Ishikawa (cell line): ENCODE data around the gene ZNF214.

Experiments
- CEBPB ChIP-seq: IDR thresholded peaks from 2 replicates; pipeline ENCODE4 v1.6.1; 2012
- CREB1 ChIP-seq: IDR thresholded peaks from 2 replicates; pipeline ENCODE4 v1.6.1; 2012; ENCODE audit warnings: low read depth
- EGR1 ChIP-seq: IDR thresholded peaks from 2 replicates; pipeline ENCODE4 v1.6.1; 2012
- EP300 ChIP-seq: IDR thresholded peaks from 2 replicates; pipeline ENCODE4 v1.6.1; 2012; ENCODE audit warnings: borderline replicate concordance
- FOXM1 ChIP-seq: IDR thresholded peaks from 2 replicates; pipeline ENCODE4 v1.6.1; 2012; ENCODE audit warnings: low read depth, borderline replicate concordance
- NFIC ChIP-seq: IDR thresholded peaks from 2 replicates; pipeline ENCODE4 v1.6.1; 2012
- RAD21 ChIP-seq: IDR thresholded peaks from 2 replicates; pipeline ENCODE4 v1.6.1; 2012; ENCODE audit warnings: low read depth
- TAF1 ChIP-seq: IDR thresholded peaks from 2 replicates; pipeline ENCODE4 v1.6.1; 2012; ENCODE audit warnings: low read depth, mild to moderate bottlenecking
- TCF12 ChIP-seq: IDR thresholded peaks from 2 replicates; pipeline ENCODE4 v1.6.1; 2012; ENCODE audit warnings: low read depth
- TEAD4 ChIP-seq: IDR thresholded peaks from 2 replicates; pipeline ENCODE4 v1.6.1; 2012
- YY1 ChIP-seq: IDR thresholded peaks from 2 replicates; pipeline ENCODE4 v1.6.1; 2012; ENCODE audit warnings: low read depth
- ZBTB7A ChIP-seq: IDR thresholded peaks from 2 replicates; pipeline ENCODE4 v1.6.1; 2012; ENCODE audit warnings: low read depth
- TF ChIP-seq, protein P1 (sequence below): IDR thresholded peaks from 2 replicates; pipeline ENCODE4 v1.6.1; 2012
- TF ChIP-seq, protein P2 (sequence below): IDR thresholded peaks from 2 replicates; pipeline ENCODE4 v1.6.1; 2012; ENCODE audit warnings: low read depth, mild to moderate bottlenecking
- TF ChIP-seq, protein P3 (sequence below): IDR thresholded peaks from 2 replicates; pipeline ENCODE4 v1.6.1; 2012

Gene ZNF214

DNA sequence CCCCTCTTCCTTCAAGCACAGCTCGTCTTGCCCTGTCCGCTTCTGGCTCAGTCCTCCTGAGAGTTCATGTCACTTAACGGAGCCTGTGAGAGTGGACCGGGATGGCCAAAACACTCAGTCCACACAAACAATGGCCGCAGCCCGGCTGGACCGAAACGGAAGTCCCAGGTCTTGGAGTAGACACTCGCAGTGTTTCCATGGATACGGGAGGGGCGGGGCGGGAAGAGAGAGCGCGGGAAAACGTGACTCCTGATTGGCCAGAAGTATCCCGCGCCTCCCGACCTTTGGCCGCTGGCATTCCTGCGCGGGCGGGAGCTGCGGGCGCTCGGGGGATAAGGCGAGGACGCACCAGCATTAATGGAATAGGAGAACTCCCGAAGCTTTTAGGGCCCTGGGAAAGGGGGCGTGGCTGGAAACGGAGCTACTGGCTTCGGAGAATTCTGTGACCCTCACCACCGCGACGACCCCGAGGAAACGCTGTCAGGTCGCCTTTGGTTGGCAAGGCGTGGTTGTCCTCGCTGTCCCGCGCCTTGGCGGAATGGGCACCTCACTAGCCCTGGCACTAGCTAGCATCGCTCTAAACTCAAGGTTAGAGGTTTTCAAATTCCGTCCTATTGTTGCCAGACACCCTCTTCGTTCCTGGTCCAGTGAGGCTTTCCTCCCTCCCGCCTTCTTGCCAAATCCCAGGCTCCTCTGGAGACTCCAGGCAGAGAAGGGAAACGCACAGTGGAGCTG is at the start of gene ZNF214, which contains the start of gene NLRP14:
TSS of gene ZNF214 (minus strand) at position 164 of the 735 bp plus-strand sequence. CDS start 17,511 bp downstream, outside the sequence.
TSS of gene NLRP14 (plus strand) at position 297 of the 735 bp plus-strand sequence. CDS start 18,108 bp downstream, outside the sequence.
- TF ChIP-seq CEBPB (no peak), EGR1 (no peak), CREB1 (no peak), RAD21 (no peak), NFIC (no peak), TEAD4 (peak; percentile 63), FOXM1 (no peak), TCF12 (0 out of 2 replicates have a peak, but pooled peaks have one; percentile 39), ZBTB7A (no peak), TAF1 (no peak), EP300 (no peak), YY1 (peak; percentile 81)
- TF ChIP-seq, protein P1, sequence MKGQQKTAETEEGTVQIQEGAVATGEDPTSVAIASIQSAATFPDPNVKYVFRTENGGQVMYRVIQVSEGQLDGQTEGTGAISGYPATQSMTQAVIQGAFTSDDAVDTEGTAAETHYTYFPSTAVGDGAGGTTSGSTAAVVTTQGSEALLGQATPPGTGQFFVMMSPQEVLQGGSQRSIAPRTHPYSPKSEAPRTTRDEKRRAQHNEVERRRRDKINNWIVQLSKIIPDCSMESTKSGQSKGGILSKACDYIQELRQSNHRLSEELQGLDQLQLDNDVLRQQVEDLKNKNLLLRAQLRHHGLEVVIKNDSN = no peak
- TF ChIP-seq, protein P2, sequence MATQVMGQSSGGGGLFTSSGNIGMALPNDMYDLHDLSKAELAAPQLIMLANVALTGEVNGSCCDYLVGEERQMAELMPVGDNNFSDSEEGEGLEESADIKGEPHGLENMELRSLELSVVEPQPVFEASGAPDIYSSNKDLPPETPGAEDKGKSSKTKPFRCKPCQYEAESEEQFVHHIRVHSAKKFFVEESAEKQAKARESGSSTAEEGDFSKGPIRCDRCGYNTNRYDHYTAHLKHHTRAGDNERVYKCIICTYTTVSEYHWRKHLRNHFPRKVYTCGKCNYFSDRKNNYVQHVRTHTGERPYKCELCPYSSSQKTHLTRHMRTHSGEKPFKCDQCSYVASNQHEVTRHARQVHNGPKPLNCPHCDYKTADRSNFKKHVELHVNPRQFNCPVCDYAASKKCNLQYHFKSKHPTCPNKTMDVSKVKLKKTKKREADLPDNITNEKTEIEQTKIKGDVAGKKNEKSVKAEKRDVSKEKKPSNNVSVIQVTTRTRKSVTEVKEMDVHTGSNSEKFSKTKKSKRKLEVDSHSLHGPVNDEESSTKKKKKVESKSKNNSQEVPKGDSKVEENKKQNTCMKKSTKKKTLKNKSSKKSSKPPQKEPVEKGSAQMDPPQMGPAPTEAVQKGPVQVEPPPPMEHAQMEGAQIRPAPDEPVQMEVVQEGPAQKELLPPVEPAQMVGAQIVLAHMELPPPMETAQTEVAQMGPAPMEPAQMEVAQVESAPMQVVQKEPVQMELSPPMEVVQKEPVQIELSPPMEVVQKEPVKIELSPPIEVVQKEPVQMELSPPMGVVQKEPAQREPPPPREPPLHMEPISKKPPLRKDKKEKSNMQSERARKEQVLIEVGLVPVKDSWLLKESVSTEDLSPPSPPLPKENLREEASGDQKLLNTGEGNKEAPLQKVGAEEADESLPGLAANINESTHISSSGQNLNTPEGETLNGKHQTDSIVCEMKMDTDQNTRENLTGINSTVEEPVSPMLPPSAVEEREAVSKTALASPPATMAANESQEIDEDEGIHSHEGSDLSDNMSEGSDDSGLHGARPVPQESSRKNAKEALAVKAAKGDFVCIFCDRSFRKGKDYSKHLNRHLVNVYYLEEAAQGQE = no peak
- TF ChIP-seq, protein P3, sequence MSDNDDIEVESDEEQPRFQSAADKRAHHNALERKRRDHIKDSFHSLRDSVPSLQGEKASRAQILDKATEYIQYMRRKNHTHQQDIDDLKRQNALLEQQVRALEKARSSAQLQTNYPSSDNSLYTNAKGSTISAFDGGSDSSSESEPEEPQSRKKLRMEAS = peak; percentile 97

DNA sequence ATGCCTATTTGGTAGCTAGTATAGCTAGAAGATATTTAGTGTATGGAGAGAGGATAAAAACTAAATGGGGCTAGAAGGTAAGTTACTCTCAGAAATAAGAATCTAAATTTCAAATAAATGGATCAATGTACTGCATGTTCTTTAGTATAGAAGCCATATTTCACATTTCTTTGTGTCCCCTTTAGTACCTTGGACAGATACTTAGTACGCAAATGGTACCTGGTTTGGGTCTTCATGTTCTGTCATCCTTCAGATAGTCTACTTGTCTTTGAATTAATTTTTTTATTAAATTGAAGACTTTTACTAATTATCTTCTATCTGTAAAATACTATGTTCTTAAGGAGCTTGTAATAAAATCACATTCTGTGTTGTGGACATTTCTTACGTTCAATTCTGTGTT is 42.4 kb upstream of the ZNF214 start:
- TF ChIP-seq FOXM1 = no peak
- TF ChIP-seq YY1 = no peak
- TF ChIP-seq, protein P2 = peak; percentile 72
- TF ChIP-seq, protein P3 = no peak

DNA sequence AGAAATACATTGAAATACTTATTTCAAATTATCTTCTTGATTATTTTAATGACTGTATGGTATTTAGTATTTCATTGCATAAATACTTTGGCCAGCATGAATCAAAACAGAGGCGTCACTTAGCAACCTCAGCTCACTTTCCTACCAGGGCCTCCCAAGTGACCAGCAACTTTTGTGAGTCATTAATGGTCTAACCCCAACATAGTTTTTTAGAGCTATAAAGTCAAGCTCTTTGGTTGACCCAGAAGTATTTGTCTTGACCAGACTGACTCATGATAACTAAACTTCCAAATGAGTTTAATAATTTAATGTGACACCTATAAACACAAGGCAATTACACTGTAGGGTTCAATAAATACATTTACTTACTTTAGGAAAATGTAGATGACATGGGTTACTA is 40.7 kb upstream of the ZNF214 start:
- TF ChIP-seq EGR1 (no peak), TCF12 (no peak), EP300 (no peak)
- TF ChIP-seq, protein P2 = no peak

DNA sequence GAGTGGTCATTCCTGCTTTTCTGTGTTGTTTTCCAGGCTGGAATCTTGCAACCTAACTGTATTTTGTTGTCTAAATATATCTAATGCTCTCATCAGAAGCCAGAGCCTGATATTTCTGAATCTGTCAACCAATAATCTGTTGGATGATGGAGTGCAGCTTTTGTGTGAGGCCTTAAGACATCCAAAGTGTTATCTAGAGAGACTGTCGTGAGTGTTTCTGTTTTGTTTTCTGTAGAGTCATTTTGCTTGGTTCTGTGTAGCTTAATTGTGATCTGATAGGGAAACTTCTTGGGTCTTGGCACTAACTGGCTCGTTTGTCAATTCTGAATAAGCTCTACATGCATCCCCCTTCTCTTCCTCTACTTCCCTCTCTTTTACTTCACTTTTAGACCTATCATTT is 37.5 kb upstream of the ZNF214 start:
- TF ChIP-seq CEBPB (no peak), NFIC (no peak), EGR1 (no peak), ZBTB7A (no peak), TEAD4 (no peak), FOXM1 (no peak), YY1 (no peak), TAF1 (no peak), RAD21 (no peak), CREB1 (no peak), TCF12 (no peak), EP300 (no peak)
- TF ChIP-seq, protein P1 = no peak
- TF ChIP-seq, protein P3 = no peak
- TF ChIP-seq, protein P2 = no peak
